GM18519 (cell line): ENCODE measurements around the gene TMOD1.
"Not testable (repeated sequence)": the region's sequence is repeated elsewhere in the genome, so short reads cannot be mapped to it uniquely, and the experiment has no call there.

Experiments
- ATAC-seq: cut with Tn5 transposase; IDR thresholded peaks from one replicate; pipeline ENCODE4 v1.9.1; 2021; ENCODE audit warnings: mild to moderate bottlenecking, moderate library complexity; ENCODE audit not compliant: unreplicated experiment, low FRiP score

TMOD1 gene

DNA sequence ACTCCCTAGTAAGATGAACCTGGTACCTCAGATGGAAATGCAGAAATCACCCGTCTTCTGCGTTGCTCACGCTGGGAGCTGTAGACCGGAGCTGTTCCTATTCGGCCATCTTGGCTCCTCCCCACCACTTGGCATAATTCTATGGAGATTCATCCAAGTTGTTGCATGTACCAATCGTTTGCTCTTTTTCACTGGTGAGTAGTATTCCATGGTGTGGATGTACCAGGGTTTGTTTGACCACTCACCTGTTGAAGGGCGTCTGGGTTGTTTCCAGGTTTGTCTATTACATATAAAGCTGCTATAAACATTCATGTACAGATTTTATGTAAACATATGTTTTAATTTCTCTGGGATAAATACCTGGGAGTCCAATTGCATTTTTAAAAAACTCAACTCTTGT, 85.4 kb downstream of the TMOD1 start:
- ATAC-seq: not testable (repeated sequence)

GRCh38 chr9:97591535-97591934, 90.1 kb downstream of the TMOD1 start:
- ATAC-seq: no peak

- no peak for ATAC-seq
Measured at GRCh38 chr9:97592126-97592525, 90.7 kb downstream of the TMOD1 start.

GRCh38 chr9:97593960-97594359, 92.5 kb downstream of the TMOD1 start:
- no peak for ATAC-seq

- ATAC-seq: no peak
Measured at GRCh38 chr9:97594381-97594921, 93.0 kb downstream of the TMOD1 start.

DNA sequence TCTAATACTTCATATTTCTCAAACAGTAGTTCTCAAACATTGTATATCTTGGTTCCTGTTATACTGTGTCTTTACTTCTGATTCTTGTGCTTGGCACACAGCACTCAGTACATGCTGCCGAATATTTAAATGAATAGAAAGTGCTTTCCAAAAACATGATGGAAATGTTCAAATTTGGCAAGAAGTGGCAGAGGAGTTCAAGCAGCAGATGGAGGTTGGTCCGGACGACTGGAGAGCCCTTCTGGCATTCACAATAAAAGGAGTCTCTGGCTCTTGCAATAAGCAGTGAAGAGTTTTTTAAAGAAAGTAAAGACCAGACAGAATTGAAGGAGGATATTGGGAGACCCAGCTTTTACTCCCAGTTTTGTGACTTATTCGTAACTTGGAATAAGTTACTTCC, 95.4 kb downstream of the TMOD1 start:
- no peak for ATAC-seq

DNA sequence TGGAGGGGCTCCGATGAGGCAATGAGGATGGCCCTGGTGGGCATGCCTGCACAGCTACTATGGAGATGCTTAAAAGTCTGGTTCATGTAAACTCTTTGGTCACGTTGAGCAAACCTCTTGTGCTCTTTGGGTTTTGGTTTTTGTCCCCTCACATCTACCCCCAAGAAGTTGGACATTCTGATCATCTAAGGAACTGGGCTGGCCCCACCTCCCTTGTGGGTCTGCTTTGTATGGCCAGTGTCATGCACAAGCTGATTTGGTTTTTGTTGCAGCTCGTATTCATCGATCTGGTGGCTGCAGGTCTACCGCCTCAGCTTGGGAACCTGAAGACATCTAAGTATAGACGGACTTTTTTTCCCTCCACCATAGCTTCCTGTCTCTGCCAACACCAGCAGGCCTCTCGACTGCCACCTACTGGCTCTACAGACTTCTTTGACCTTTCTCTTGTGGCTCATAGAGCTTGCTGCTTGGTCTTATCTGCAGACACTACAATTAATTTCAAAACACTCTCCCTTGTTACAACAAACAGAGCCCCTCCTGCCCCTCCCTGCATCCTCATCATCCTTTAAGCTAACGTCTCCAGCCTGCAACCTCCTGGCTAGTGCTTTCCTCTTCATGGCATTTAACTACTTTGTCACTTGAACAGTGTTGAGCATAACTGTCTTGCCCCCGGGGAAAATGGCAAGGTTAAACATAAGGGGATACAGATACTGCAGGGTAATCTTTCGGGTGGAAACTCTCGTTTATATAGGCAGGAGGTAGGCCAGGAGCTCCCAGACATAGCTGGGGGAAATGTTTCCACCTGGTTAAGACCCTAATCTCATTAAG, 97.2 kb downstream of the TMOD1 start:
- peak; percentile 84 for ATAC-seq

GRCh38 chr9:97599314-97599846, 97.9 kb downstream of the TMOD1 start:
- no peak for ATAC-seq

- ATAC-seq: no peak
Measured at GRCh38 chr9:97600531-97601227, 99.2 kb downstream of the TMOD1 start.

DNA sequence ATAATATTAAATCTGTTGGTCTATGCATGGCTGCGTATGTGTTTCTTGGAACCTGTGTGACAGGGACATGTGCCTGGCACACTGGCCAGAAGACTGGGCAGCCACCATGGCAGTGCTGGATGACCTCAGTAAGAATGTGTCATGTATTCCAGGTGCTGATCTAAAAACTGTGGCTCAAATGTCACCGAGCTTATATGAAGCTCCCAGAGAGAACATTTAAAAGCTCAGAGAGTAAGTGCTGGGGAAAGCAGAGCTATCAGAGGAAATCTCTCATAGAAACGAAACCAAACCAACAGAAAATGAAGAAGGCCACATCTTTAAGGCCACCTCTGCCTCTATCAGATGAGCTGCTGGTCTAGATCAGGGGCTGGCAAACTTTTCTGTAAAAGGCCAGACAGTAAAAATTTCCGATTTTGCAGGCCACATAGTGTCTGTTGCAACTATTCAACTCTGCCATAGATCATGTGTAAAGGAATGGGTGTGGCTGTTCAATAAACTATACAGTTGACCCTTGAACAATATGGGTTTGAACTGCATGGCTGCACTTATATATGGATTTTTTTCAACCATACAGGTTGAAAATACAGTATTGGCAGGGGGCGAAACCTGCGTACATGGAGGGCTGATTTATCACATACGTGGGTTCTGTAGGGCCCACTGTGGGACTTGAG, 99.9 kb downstream of the TMOD1 start:
- no peak for ATAC-seq

DNA sequence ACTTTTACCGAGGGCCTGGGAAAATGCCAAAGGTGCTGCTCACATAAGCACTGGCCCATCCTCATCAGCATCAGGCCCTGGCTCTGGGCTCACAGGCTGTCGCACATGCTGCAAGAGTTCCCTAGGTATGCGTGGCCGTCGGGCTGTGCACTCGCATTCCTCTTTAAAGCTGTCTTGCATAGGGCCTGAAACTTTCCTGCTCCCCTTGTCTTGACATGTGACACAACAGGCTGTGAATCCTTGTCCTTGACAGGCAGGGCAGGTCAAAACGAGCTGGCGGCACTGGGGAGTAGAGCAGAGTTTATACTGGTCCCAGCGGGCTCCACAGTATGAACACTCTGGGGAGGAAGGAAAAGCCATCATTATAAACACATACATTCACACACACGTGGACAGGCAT, 101.0 kb downstream of the TMOD1 start:
- no peak for ATAC-seq

DNA sequence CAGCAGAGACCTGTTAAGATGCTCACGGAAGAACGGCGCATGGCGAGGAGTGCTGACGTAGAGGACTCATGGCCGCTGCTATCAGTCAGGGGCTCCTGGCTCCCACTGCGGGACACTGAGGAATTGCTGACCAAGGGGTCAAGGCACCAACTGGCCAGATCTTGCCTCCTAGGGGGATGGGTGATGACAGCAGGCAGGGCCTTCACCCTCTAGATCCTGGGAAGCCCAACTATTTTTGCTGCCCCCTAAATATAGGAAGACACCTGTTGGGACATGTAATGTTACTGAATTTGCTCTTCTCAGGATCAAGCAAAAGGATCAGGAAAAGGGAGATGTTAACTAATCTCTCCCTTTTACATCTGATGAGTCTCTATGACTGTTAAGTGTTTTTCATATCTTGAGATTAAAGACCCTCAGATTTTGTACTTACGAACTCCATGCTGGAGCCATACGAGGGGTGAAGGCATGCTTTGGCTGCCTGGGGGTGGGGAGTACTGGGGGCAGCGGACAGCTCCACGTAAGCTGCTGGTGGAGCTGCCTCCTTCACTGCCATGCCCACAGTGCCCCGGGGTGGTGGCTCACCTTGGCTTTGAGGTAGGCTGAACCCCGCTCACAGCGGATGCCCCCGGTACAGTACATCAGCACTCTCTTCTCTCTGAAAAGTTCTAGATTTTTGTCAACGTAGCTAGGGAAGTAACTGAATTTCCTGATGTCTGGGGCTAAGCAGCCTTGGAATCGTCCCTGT, 103.6 kb downstream of the TMOD1 start:
- ATAC-seq: no peak

GRCh38 chr9:97615439-97616072, 114.1 kb downstream of the TMOD1 start:
- no peak for ATAC-seq

DNA sequence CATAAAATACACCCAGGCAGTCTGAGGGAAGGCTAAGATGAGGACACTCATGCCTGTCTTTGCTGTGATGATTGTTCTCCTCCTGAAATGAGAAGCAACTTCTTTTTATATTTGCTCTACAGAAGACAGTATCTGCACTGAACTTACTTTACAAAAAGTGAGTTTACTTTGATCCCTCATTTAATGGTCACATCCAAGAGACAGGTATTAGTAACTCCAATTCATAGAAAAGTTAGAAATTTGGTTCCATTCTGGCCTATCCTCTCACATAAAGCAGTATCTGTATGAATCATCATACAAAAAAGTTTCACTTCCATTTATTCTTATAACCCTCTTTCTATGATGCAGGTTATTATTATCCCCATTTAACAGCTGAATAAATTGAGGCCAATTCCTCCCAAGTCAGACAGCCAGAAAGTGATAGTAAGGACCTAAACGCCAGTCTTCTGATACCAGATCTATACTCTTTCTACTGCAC, 116.5 kb downstream of the TMOD1 start:
- ATAC-seq: no peak

DNA sequence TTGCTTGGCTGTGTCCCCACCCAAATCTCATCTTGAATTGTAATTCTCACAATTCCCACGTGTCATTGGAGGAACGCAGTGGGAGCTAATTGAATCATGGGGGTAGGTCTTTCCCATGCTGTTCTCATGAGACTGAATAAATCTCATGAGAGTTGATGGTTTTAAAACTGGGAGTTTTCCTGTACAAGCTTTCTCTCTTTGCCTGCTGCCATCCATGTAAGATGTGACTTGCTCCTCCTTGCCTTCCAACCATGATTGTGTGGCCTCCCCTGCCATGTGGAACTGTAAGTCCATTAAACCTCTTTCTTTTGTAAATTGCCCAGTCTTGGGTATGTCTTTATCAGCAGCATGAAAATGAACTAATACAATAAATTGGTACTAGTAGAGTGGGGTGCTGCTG, 118.6 kb downstream of the TMOD1 start:
- not testable (repeated sequence) for ATAC-seq

DNA sequence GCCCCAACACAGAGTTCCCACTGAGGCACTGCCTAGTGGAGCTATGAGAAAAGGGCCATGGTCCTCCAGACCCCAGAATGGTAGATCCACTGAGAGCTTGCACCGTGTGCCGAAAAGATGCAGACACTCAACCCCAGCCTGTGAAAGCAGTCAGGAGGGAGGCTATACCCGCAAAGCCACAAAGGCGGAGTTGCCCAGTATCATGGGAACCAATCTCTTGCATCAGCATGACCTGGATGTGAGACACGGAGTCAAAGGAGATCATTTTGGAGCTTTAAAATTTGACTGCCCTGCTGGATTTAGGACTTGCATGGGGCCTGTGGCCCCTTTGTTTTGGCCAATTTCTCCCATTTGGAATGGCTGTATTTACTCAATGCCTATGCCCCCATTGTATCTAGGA, 121.0 kb downstream of the TMOD1 start:
- not testable (repeated sequence) for ATAC-seq

DNA sequence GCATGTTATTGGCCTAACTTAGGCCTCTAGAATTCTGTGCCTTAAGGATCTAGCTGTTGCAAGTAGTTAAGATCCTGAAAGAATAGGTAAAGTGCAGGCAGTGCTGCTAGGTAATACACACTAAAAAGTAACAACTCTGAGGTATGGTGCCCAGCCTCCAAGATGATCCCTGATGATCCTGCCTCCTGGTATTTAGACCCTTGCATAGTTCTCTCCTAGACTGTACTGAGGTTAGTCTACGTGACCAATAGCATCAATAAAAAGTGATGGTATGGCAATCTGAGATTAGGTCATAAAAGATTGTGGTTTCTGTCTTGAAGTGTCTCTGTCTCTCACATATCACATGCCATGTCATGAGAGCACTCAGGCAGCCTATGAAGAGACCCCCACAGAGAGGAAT, 122.5 kb downstream of the TMOD1 start:
- ATAC-seq: no peak

GRCh38 chr9:97625620-97626019, 124.2 kb downstream of the TMOD1 start:
- ATAC-seq: no peak

GRCh38 chr9:97627624-97628023, 126.2 kb downstream of the TMOD1 start:
- no peak for ATAC-seq

GRCh38 chr9:97628668-97629067, 127.2 kb downstream of the TMOD1 start:
- no peak for ATAC-seq
